Hepatocyte (in vitro differentiated cells): Measurements from ENCODE around the gene MAP4.

Experiments used
- CTCF ChIP-seq: fragments of 200-600 bp; sonication (generic); IDR thresholded peaks from 2 replicates; pipeline ENCODE4 v1.5.1; 2016; ENCODE audit warnings: antibody characterized with exemption, mild to moderate bottlenecking; ENCODE audit not compliant: poor library complexity
- EZH2 ChIP-seq: fragments of 200-600 bp; sonication (generic); IDR thresholded peaks from 2 replicates; pipeline ENCODE4 v1.6.1; 2016; ENCODE audit warnings: antibody characterized with exemption, mild to moderate bottlenecking, borderline replicate concordance
- EZH2phosphoT487 ChIP-seq: fragments of 200-600 bp; sonication (generic); IDR thresholded peaks from one replicate; pipeline ENCODE4 v1.6.1; 2018; ENCODE audit warnings: antibody characterized with exemption, mild to moderate bottlenecking, low read depth, moderate library complexity; ENCODE audit not compliant: unreplicated experiment, severe bottlenecking

GRCh38 chr3:47851888-47852603, 164.2 kb downstream of the MAP4 start:
- TF ChIP-seq CTCF (no peak), EZH2 (no peak), EZH2phosphoT487 (no peak)
